ENCODE data around the gene AMD1. TPM values are rescaled to one million over a fixed set of nuclear protein-coding genes. Genes with fewer than 3 reads are reported as not detected.

The AMD1 gene
- total and polyA plus RNA-seq, 2 of the 8 experiments (the other 6 are each of a cell fraction or from before 2014, with no cell fraction given) = 60.9 to 177 TPM

DNA sequence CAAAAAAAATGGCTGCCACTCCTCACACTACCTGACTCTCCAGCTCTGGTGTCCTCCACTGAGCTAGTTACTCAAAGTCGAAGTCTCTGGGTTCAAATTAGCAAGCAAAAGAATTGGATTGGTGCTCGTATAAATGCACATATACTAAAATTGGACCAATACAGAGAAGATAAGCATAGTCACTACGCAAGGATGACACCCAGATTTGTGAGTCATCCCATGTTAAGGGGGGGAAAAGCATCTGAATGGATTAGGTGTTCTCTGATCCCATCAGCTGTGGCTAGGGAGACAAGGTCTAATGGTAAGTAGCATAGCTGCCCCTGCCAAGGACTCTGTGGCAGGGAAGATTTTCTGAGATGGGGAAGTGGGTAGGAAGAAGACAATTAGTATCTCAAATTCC lies 18.3 kb upstream of the AMD1 start:
- no peak overlapping the region for H3K56ac ChIP-seq (replicated peaks; ENCODE audit: insufficient read length, low read depth, low read length)
- no peak overlapping the region for H2AK5ac ChIP-seq (ENCODE audit: low read depth, low read length)
- WGBS, 2 experiments (ENCODE audit: extremely low coverage in 1 of 2, insufficient coverage in 1 of 2, insufficient read length in 1 of 2, insufficient replicate concordance in 2 of 2, low coverage in 1 of 2, low lambda C conversion rate in 2 of 2, missing lambda C conversion rate in 1 of 2) = 87% methylated on average over 3 of the region's 3 CpGs; no CpG with 5 or more reads in 1 of the 2 experiments
- H2BK5ac ChIP-seq (ENCODE audit: low read depth, low read length) = no peak overlapping the region
- H2BK120ac ChIP-seq (replicated peaks; ENCODE audit: low read depth, low read length) = no peak overlapping the region
- H3K27me3 ChIP-seq (replicated peaks in 1 of 4; ENCODE audit: control insufficient read depth in 3 of 4, extremely low read depth in 1 of 4, insufficient read depth in 3 of 4, low read length in 3 of 4) = no peaks in the 10 kb centered on the region
- CTCF ChIA-PET (ENCODE audit: partially characterized antibody) = interaction anchor here (0.6 to 1.7 kb wide), 2 partner anchors 10 to 400 kb away, joined by 3 read pairs; no protein-coding TSS in a partner anchor
- H4K20me1 ChIP-seq (replicated peaks in 1 of 2; ENCODE audit: control insufficient read depth in 1 of 2, insufficient read depth in 2 of 2, low read length in 2 of 2) = peaks cover 0 to 1% of the 10 kb centered on the region in 2 experiments
- no peak for DNase-seq (ENCODE audit: low read depth in 1 of 2, low spot score in 2 of 2)
- H3K79me2 ChIP-seq (ENCODE audit: control insufficient read depth in 1 of 2, insufficient read depth in 2 of 2, low read length in 2 of 2) = no peaks in the 10 kb centered on the region
- no peak overlapping the region for H4K8ac ChIP-seq (ENCODE audit: extremely low read depth, insufficient read depth, low read length)
- POLR2A ChIA-PET (ENCODE audit: partially characterized antibody) = interaction anchor here (0.9 to 4.1 kb wide), 3 partner anchors 10 to 20 kb away, joined by 3 to 30 read pairs (median 3); partner anchors contain the start of gene AMD1
- no peak overlapping the region for H3K27ac ChIP-seq (ENCODE audit: low read depth, low read length)
- H3K9ac ChIP-seq (replicated peaks in 1 of 4; ENCODE audit: extremely low read depth in 1 of 4, low read depth in 3 of 4, low read length in 3 of 4) = no peak overlapping the region
- H3K23me2 ChIP-seq (ENCODE audit: low read depth, low read length) = no peaks in the 10 kb centered on the region
- no peak overlapping the region for H4K91ac ChIP-seq (replicated peaks; ENCODE audit: insufficient read length, low read length)
- no peaks in the 10 kb centered on the region for H3K9me3 ChIP-seq (ENCODE audit: insufficient read depth in 2 of 2, low read depth in 1 of 2, low read length in 1 of 2)
- H2AFZ ChIP-seq (ENCODE audit: low read length) = no peak overlapping the region
- no peak overlapping the region for H3K4ac ChIP-seq (replicated peaks; ENCODE audit: insufficient read length, low read depth, low read length)
- H3K4me1 ChIP-seq (replicated peaks in 1 of 4; ENCODE audit: control insufficient read depth in 3 of 4, insufficient read depth in 4 of 4, low read length in 3 of 4) = no peaks in the 10 kb centered on the region
- no peak overlapping the region for H3K4me3 ChIP-seq (ENCODE audit: extremely low read depth in 1 of 4, insufficient read depth in 2 of 4, low read depth in 3 of 4, low read length in 4 of 4)
- H3K18ac ChIP-seq (ENCODE audit: extremely low read depth, low read length) = no peak overlapping the region
- H2BK15ac ChIP-seq (ENCODE audit: low read length) = no peak overlapping the region
- H2BK20ac ChIP-seq (ENCODE audit: low read length) = no peak overlapping the region
- no peak overlapping the region for H3K4me2 ChIP-seq (ENCODE audit: insufficient read depth in 1 of 2, low read depth in 2 of 2, low read length in 2 of 2)
- no peak overlapping the region for H4K5ac ChIP-seq (ENCODE audit: insufficient read length, low read depth, low read length)
- H2BK12ac ChIP-seq (ENCODE audit: low read depth, low read length) = no peak overlapping the region
- H3K14ac ChIP-seq (ENCODE audit: insufficient read length) = no peak overlapping the region
- no peaks in the 10 kb centered on the region for H3K36me3 ChIP-seq (ENCODE audit: control insufficient read depth in 2 of 4, insufficient read depth in 4 of 4, low read length in 3 of 4)
- no peak for FAIRE-seq
- TF ChIP-seq FOSL1 (IDR thresholded peaks at IDR 0.05; ENCODE audit: insufficient read depth, low read depth, low read length) = no peak
- TF ChIP-seq, protein P1, sequence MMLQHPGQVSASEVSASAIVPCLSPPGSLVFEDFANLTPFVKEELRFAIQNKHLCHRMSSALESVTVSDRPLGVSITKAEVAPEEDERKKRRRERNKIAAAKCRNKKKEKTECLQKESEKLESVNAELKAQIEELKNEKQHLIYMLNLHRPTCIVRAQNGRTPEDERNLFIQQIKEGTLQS (IDR thresholded peaks at IDR 0.05; ENCODE audit: insufficient read depth, low read depth, low read length) = no peak
- TF ChIP-seq GABPA (IDR thresholded peaks at IDR 0.05; ENCODE audit: borderline replicate concordance, insufficient read depth, low read length) = no peak
- no peak for TF ChIP-seq RAD21 (IDR thresholded peaks at IDR 0.05 in 1 of 2, conservative IDR thresholded peaks at IDR 0.05 in 1 of 2; ENCODE audit: low read depth in 2 of 2, low read length in 2 of 2)
- H3K23ac ChIP-seq (ENCODE audit: insufficient read length) = no peak overlapping the region
- no peaks in the 10 kb centered on the region for H3K79me1 ChIP-seq (ENCODE audit: low read depth, low read length)

Measured in H1 (cell line).